HepG2 (cell line): ENCODE data around the gene KLF6. TPM values are rescaled to one million over a fixed set of nuclear protein-coding genes. Genes with fewer than 3 reads are reported as not detected.

ENCODE experiments used
- FOXA1 ChIP-seq, 2 experiments: fragments of 450-650 bp in 1 of 2; sonication (generic) in 1 of 2; formaldehyde crosslinking in 1 of 2; IDR thresholded peaks; 2 replicates each; pipeline versions ENCODE4 v1.4.0 to v1.6.1; 2016 to 2020; ENCODE audit warnings: missing genetic modification reagents in 1 of 2
- PRPF4 ChIP-seq: fragments of 200-400 bp; formaldehyde crosslinking; IDR thresholded peaks from 2 replicates; pipeline ENCODE4 v1.6.1; 2016; ENCODE audit warnings: low read length, low read depth; ENCODE audit not compliant: poor library complexity, severe bottlenecking
- RORA ChIP-seq: sonication (generic); formaldehyde crosslinking; IDR thresholded peaks from 2 replicates; pipeline ENCODE4 v1.5.0; 2020; ENCODE audit warnings: mild to moderate bottlenecking, missing genetic modification reagents, moderate library complexity
- polyA plus RNA-seq, 8 experiments: library from polyadenylated mRNA; depleted of rRNA in 3 of 8; stranded (reverse) in 7 of 8; unstranded in 1 of 8; fragments of >200 nt; fragmentation: Illumina TruSeq in 4 of 8; extraction: Trizol in 4 of 8; gene quantifications; 2 replicates each; pipeline versions ENCODE4 v1.2.1 to v1.2.3, GENCODE V29; 2011 to 2016; ENCODE audit warnings: low read depth in 4 of 8, missing spikeins in 1 of 8, mixed read lengths in 1 of 8; ENCODE audit not compliant: insufficient read depth in 1 of 8
- total RNA-seq, 5 experiments: library from RNA; depleted of rRNA; stranded (reverse); fragments of >200 nt; fragmentation: Illumina TruSeq; extraction: Trizol; gene quantifications; 2 replicates each; pipeline ENCODE4 v1.2.3, GENCODE V29; 2016; ENCODE audit warnings: low read depth in 1 of 5
- TF ChIP-seq, protein P1 (sequence below): sonication (generic); formaldehyde crosslinking; IDR thresholded peaks from 2 replicates; pipeline ENCODE4 v1.4.0; 2020; ENCODE audit warnings: mild to moderate bottlenecking, missing genetic modification reagents
- TF ChIP-seq, protein P2 (sequence below): sonication (generic); formaldehyde crosslinking; IDR thresholded peaks from 2 replicates; pipeline ENCODE4 v1.5.0; 2020; ENCODE audit warnings: mild to moderate bottlenecking, missing genetic modification reagents
- TF ChIP-seq, protein P3 (sequence below): fragments of 450-650 bp; IDR thresholded peaks from 2 replicates; pipeline ENCODE4 v1.6.1; 2016

Gene KLF6
- total and polyA plus RNA-seq, 2 of the 13 experiments (the other 11 are each of a cell fraction or from before 2014, with no cell fraction given) = 27.0 to 71.9 TPM

DNA sequence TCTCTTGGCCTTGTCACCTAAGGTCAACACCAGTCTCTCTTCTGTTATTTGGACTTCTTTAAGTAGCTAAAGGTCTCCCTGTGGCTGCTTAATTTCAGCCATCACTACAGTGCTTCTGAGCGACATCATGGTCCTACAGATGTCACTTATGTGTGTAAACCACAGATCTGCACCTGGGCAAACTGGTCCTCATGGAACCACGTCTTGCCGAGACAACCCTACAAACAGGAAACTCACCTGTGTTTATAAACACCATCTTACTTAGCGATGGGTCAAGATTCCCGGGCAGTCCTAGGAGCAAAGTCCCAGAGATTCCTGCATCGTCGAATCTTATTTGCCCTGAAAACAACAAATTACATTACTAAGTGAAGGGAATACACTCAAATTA is 27.8 kb downstream of the KLF6 start (continued):
- TF ChIP-seq, protein P1, sequence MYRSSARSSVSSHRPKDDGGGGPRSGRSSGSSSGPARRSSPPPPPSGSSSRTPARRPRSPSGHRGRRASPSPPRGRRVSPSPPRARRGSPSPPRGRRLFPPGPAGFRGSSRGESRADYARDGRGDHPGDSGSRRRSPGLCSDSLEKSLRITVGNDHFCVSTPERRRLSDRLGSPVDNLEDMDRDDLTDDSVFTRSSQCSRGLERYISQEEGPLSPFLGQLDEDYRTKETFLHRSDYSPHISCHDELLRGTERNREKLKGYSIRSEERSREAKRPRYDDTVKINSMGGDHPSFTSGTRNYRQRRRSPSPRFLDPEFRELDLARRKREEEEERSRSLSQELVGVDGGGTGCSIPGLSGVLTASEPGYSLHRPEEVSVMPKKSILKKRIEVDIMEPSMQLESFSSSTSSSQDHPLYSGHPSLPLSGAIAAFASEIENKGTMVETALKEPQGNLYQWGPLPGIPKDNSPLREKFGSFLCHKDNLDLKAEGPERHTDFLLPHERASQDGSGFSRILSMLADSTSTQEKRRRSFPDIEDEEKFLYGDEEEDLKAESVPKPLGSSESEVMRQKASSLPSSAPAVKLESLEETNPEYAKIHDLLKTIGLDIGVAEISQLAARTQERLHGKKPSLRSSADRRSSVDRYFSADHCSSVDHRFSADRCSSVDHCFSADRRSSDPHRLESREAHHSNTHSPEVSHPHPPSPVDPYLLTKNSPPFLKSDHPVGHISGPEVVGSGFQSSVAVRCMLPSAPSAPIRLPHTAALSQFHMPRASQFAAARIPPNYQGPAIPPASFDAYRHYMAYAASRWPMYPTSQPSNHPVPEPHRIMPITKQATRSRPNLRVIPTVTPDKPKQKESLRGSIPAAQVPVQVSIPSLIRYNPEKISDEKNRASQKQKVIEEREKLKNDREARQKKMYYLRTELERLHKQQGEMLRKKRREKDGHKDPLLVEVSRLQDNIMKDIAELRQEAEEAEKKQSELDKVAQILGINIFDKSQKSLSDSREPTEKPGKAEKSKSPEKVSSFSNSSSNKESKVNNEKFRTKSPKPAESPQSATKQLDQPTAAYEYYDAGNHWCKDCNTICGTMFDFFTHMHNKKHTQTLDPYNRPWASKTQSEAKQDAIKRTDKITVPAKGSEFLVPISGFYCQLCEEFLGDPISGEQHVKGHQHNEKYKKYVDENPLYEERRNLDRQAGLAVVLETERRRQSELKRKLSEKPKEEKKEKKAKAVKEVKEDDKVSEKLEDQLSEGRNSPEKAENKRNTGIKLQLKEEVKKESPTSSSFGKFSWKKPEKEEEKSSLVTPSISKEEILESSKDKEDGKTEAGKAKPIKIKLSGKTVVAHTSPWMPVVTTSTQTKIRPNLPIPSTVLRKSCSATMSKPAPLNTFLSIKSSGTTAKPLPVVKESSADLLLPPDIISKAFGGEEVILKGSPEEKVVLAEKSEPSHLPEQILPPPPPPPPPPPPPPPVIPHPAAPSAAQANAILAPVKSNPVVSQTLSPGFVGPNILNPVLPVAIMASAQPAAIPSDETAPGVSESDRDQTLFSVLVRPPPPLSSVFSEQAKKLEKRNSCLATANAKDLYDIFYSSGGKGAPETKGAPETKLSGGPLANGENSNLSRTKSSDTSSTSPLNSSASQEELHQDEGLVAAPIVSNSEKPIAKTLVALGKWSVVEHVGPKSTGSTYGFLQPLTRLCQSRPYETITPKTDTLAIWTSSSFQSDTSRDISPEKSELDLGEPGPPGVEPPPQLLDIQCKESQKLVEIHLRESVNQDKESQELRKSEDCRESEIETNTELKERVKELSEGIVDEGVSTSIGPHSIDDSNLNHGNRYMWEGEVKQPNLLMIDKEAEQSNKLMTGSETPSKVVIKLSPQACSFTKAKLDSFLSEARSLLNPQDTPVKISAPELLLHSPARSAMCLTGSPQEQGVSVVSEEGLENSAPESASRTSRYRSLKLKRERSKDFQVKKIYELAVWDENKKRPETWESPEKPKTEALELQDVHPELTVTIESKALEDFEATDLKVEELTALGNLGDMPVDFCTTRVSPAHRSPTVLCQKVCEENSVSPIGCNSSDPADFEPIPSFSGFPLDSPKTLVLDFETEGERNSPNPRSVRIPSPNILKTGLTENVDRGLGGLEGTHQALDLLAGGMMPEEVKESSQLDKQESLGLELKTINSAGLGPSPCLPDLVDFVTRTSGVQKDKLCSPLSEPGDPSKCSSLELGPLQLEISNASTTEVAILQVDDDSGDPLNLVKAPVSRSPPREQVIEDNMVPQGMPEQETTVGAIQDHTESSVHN (CRISPR knock-in tag) = no peak
- TF ChIP-seq, protein P2, sequence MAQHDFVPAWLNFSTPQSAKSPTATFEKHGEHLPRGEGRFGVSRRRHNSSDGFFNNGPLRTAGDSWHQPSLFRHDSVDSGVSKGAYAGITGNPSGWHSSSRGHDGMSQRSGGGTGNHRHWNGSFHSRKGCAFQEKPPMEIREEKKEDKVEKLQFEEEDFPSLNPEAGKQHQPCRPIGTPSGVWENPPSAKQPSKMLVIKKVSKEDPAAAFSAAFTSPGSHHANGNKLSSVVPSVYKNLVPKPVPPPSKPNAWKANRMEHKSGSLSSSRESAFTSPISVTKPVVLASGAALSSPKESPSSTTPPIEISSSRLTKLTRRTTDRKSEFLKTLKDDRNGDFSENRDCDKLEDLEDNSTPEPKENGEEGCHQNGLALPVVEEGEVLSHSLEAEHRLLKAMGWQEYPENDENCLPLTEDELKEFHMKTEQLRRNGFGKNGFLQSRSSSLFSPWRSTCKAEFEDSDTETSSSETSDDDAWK (CRISPR knock-in tag) = no peak
- TF ChIP-seq, protein P3, sequence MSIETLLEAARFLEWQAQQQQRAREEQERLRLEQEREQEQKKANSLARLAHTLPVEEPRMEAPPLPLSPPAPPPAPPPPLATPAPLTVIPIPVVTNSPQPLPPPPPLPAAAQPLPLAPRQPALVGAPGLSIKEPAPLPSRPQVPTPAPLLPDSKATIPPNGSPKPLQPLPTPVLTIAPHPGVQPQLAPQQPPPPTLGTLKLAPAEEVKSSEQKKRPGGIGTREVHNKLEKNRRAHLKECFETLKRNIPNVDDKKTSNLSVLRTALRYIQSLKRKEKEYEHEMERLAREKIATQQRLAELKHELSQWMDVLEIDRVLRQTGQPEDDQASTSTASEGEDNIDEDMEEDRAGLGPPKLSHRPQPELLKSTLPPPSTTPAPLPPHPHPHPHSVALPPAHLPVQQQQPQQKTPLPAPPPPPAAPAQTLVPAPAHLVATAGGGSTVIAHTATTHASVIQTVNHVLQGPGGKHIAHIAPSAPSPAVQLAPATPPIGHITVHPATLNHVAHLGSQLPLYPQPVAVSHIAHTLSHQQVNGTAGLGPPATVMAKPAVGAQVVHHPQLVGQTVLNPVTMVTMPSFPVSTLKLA = no peak
- no peak for TF ChIP-seq RORA (CRISPR knock-in tag)
- no peak for TF ChIP-seq FOXA1 (IDR thresholded peaks at IDR 0.05)
- TF ChIP-seq FOXA1 (CRISPR knock-in tag; IDR thresholded peaks at IDR 0.05) = no peak
- TF ChIP-seq PRPF4 = no peak
